PC-3 (cell line): Measurements from ENCODE around the gene RABGAP1L. TPM values are rescaled to one million over a fixed set of nuclear protein-coding genes. Genes with fewer than 3 reads are reported as not detected.

Experiments used
- ATAC-seq: fragments of 200-7000 bp; cut with Tn5 transposase; 2 replicates; pipeline ENCODE4 v1.9.1; 2020; ENCODE audit warnings: mild to moderate bottlenecking, moderate library complexity
- BruUV-seq: library from RNA; stranded (reverse); fragments of 400-500 nt; replicated peaks from 2 replicates; lab custom pipeline; 2021; lab: Mats Ljungman, UMichigan
- CTCF ChIA-PET: fragments of 300-600 bp; sonication (Branson Sonifier 250); formaldehyde crosslinking; loops from one replicate; lab custom pipeline; 2022; ENCODE audit warnings: antibody characterized with exemption; lab: Charles Lee
- POLR2A ChIA-PET: fragments of 300-600 bp; sonication (Branson Sonifier 250); formaldehyde crosslinking; loops from one replicate; lab custom pipeline; 2022; ENCODE audit warnings: antibody characterized with exemption; ENCODE audit not compliant: unreplicated experiment; lab: Charles Lee
- DNase-seq: peaks from one replicate; pipeline ENCODE4 v3.0.0-alpha.2; 2015
- H2AFZ ChIP-seq: fragments of 300-600 bp; sonication (generic); 2 replicates; pipeline ENCODE4 v1.6.0; 2016; ENCODE audit warnings: antibody characterized with exemption, low read length
- H3F3A ChIP-seq: fragments of 300-600 bp; sonication (generic); one replicate; pipeline ENCODE4 v1.6.0; 2017; ENCODE audit warnings: antibody characterized with exemption, low read length, control low read depth, mild to moderate bottlenecking; ENCODE audit not compliant: unreplicated experiment
- H3K27ac ChIP-seq: fragments of 300-600 bp; sonication (generic); 2 replicates; pipeline ENCODE4 v1.5.1; 2016; ENCODE audit warnings: mild to moderate bottlenecking, low read length
- H3K27me3 ChIP-seq: fragments of 300-600 bp; sonication (generic); 2 replicates; pipeline ENCODE4 v1.6.1; 2016; ENCODE audit warnings: low read length, mixed read lengths
- H3K36me3 ChIP-seq: fragments of 300-600 bp; sonication (generic); 2 replicates; pipeline ENCODE4 v1.6.1; 2016; ENCODE audit warnings: low read depth, mixed run types, low read length, mixed read lengths
- H3K4me1 ChIP-seq: fragments of 300-600 bp; sonication (generic); 2 replicates; pipeline ENCODE4 v1.5.1; 2016; ENCODE audit warnings: low read length; ENCODE audit not compliant: insufficient read depth
- H3K4me2 ChIP-seq: fragments of 300-600 bp; sonication (generic); 2 replicates; pipeline ENCODE4 v1.6.0; 2016; ENCODE audit warnings: low read length
- H3K4me3 ChIP-seq: fragments of 300-600 bp; sonication (generic); 2 replicates; pipeline ENCODE4 v1.5.1; 2016; ENCODE audit warnings: mild to moderate bottlenecking, low read length, mixed read lengths
- H3K79me2 ChIP-seq: fragments of 300-600 bp; sonication (generic); 2 replicates; pipeline ENCODE4 v1.6.1; 2017; ENCODE audit warnings: low read length, mixed read lengths
- H3K9ac ChIP-seq: fragments of 300-600 bp; sonication (generic); 2 replicates; pipeline ENCODE4 v1.6.0; 2016; ENCODE audit warnings: mild to moderate bottlenecking, low read length
- H3K9me2 ChIP-seq: fragments of 300-600 bp; sonication (generic); replicated peaks from 2 replicates; pipeline ENCODE4 v1.6.1; 2016; ENCODE audit warnings: mixed run types, low read length, mixed read lengths
- H3K9me3 ChIP-seq: fragments of 300-600 bp; sonication (generic); 2 replicates; pipeline ENCODE4 v1.6.1; 2016; ENCODE audit warnings: low read length, mixed read lengths
- H4K20me1 ChIP-seq: fragments of 300-600 bp; sonication (generic); 2 replicates; pipeline ENCODE4 v1.6.1; 2016; ENCODE audit warnings: low read length, mixed read lengths
- EZH2 ChIP-seq: fragments of 300-600 bp; sonication (generic); IDR thresholded peaks from one replicate; pipeline ENCODE4 v1.6.1; 2017; ENCODE audit warnings: antibody characterized with exemption, mild to moderate bottlenecking, low read length; ENCODE audit not compliant: unreplicated experiment
- EZH2phosphoT487 ChIP-seq: fragments of 300-600 bp; sonication (generic); IDR thresholded peaks from 2 replicates; pipeline ENCODE4 v1.6.1; 2018; ENCODE audit warnings: mild to moderate bottlenecking, antibody characterized with exemption, low read length, borderline replicate concordance
- intact Hi-C: fragments of 100-400 bp; cut with micrococcal nuclease; formaldehyde crosslinking; loops from 2 replicates; pipeline ENCODE4 v1.9.0; 2023
- total RNA-seq: library from RNA; depleted of rRNA; stranded (reverse); fragments of >200 nt; gene quantifications from 2 replicates; pipeline ENCODE4 v1.2.3, GENCODE V29; 2014
- TF ChIP-seq, protein P1 (sequence below): fragments of 300-600 bp; sonication (generic); conservative IDR thresholded peaks from 2 replicates; pipeline ENCODE4 v1.5.1; 2017; ENCODE audit warnings: antibody characterized with exemption, low read depth, mild to moderate bottlenecking, low read length

The RABGAP1L gene
- total RNA-seq, 1 experiment from 2014 or later = 24.4 TPM

DNA sequence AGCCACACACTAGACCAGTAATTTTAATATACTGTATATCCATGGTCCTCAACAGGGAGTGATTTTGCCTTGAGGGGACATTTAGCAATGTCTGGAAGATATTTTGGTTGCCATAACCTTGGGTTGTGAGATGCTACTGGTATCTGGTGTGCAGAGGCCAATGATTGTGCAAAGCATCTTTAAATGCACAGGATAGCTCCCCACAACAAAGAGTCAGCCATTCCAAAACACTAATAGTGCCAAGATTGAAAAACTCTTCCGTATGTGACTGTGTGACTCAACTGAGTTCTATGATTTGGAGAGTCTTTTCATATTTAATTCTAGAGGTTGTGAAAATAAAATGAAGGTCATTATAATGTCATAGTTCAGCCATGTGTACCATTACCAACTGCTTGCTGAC lies 699.0 kb downstream of the RABGAP1L start:
- DNase-seq (no peak), ATAC-seq (no peak)
- Histone ChIP-seq H3K9me3 (no peaks in the 10 kb centered on the region), H3K9me2 (no peaks in the 10 kb centered on the region), H3F3A (no peaks in the 10 kb centered on the region), H3K4me2 (no peak overlapping the region), H3K27ac (no peak overlapping the region), H3K4me1 (no peaks in the 10 kb centered on the region), H3K27me3 (no peaks in the 10 kb centered on the region), H4K20me1 (no peaks in the 10 kb centered on the region), H3K9ac (no peak overlapping the region), H2AFZ (no peak overlapping the region), H3K4me3 (no peak overlapping the region), H3K36me3 (no peaks in the 10 kb centered on the region), H3K79me2 (no peaks in the 10 kb centered on the region)
- CTCF ChIA-PET = no interaction called here
- TF ChIP-seq EZH2phosphoT487 = no peak
- no peak for TF ChIP-seq EZH2
- TF ChIP-seq, protein P1, sequence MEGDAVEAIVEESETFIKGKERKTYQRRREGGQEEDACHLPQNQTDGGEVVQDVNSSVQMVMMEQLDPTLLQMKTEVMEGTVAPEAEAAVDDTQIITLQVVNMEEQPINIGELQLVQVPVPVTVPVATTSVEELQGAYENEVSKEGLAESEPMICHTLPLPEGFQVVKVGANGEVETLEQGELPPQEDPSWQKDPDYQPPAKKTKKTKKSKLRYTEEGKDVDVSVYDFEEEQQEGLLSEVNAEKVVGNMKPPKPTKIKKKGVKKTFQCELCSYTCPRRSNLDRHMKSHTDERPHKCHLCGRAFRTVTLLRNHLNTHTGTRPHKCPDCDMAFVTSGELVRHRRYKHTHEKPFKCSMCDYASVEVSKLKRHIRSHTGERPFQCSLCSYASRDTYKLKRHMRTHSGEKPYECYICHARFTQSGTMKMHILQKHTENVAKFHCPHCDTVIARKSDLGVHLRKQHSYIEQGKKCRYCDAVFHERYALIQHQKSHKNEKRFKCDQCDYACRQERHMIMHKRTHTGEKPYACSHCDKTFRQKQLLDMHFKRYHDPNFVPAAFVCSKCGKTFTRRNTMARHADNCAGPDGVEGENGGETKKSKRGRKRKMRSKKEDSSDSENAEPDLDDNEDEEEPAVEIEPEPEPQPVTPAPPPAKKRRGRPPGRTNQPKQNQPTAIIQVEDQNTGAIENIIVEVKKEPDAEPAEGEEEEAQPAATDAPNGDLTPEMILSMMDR = no peak
- POLR2A ChIA-PET = no interaction called here
- intact Hi-C loops = no loop called here
- BruUV-seq = no TSS peak

DNA sequence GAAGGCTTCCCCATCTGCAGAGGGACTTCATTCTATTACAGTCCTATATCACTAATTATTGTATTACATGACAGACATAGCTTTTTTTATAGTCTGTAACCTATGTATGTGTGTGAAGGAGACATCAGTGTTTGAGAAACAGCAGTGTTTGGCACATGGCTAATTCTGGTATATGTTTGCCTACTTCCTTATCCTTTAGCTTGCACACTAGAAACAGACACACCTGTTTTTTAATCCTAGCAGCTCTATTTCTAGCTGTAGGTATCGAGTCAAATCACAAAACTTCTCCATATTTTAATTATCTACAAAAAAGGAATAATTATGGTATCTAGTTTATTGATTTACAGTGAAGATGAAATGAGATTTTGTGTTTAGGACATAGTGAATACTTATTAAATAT lies 711.0 kb downstream of the RABGAP1L start:
- no peaks in the 10 kb centered on the region for H3K9me2 ChIP-seq

DNA sequence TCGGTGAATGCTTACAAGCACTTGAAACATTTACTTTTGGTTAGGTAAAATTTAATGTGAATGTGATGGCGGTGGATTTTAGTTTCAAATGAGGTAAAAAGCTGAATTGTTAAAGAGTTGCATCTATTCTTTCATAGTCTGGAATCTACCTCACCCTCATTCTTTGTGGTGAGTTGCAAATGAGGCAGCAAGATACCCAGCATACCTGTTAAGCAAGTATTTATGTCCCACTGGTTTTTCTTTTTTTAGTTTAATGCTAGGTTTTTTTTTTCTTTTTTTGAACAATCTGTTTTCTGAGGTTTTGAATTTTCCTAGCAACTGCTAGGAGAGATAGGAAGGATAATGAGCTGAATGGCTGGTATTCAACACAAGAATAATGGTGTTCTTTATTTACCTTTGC lies 712.6 kb downstream of the RABGAP1L start:
- H4K20me1 ChIP-seq = no peaks in the 10 kb centered on the region
- intact Hi-C loops = loop anchor here (10.0 kb wide), 1 partner anchor 77 kb away; no protein-coding TSS in a partner anchor
- no TSS peak for BruUV-seq
- H3K36me3 ChIP-seq = no peaks in the 10 kb centered on the region
- H3K9me3 ChIP-seq = no peaks in the 10 kb centered on the region
- POLR2A ChIA-PET = interaction anchor here (0.5 kb wide), 1 partner anchor 139 kb away, joined by 7 read pairs; no protein-coding TSS in a partner anchor
- H3K4me3 ChIP-seq = no peak overlapping the region
- CTCF ChIA-PET = interaction anchor here (0.5 kb wide), 1 partner anchor 41 kb away, joined by 3 read pairs; no protein-coding TSS in a partner anchor
- H3K9me2 ChIP-seq = no peaks in the 10 kb centered on the region
- ATAC-seq = no peak
- peak; percentile 56 for DNase-seq
- TF ChIP-seq EZH2phosphoT487 = no peak
- TF ChIP-seq EZH2 = no peak
- TF ChIP-seq, protein P1 = no peak
- no peaks in the 10 kb centered on the region for H3K79me2 ChIP-seq
- peaks cover 26% of the 10 kb centered on the region for H3K4me1 ChIP-seq
- peak overlapping the region; percentile 46 for H3K27ac ChIP-seq
- no peaks in the 10 kb centered on the region for H3F3A ChIP-seq
- H3K4me2 ChIP-seq = peak overlapping the region; percentile 54
- no peak overlapping the region for H2AFZ ChIP-seq
- no peaks in the 10 kb centered on the region for H3K27me3 ChIP-seq
- no peak overlapping the region for H3K9ac ChIP-seq

More for the DNA sequence above, 711.0 kb downstream of the RABGAP1L start:
- Histone ChIP-seq H4K20me1 (no peaks in the 10 kb centered on the region), H2AFZ (no peak overlapping the region), H3K36me3 (no peaks in the 10 kb centered on the region), H3K4me1 (peaks cover 21% of the 10 kb centered on the region), H3K9me3 (no peaks in the 10 kb centered on the region), H3K79me2 (no peaks in the 10 kb centered on the region), H3K27me3 (no peaks in the 10 kb centered on the region), H3K27ac (no peak overlapping the region), H3K9ac (no peak overlapping the region), H3K4me3 (no peak overlapping the region), H3K4me2 (no peak overlapping the region), H3F3A (no peaks in the 10 kb centered on the region)
- intact Hi-C loops = loop anchor here (10.0 kb wide), 1 partner anchor 76 kb away; no protein-coding TSS in a partner anchor
- CTCF ChIA-PET = no interaction called here
- ATAC-seq = no peak
- no TSS peak for BruUV-seq
- POLR2A ChIA-PET = no interaction called here
- TF ChIP-seq EZH2phosphoT487 = no peak
- no peak for DNase-seq
